ENCODE data around the gene KIRREL3. TPM values are rescaled to one million over a fixed set of nuclear protein-coding genes. Genes with fewer than 3 reads are reported as not detected.

The KIRREL3 gene
- total and polyA plus RNA-seq, 4 donors: 0.02 to 0.71 (median 0.15) TPM; not detected in 1

DNA sequence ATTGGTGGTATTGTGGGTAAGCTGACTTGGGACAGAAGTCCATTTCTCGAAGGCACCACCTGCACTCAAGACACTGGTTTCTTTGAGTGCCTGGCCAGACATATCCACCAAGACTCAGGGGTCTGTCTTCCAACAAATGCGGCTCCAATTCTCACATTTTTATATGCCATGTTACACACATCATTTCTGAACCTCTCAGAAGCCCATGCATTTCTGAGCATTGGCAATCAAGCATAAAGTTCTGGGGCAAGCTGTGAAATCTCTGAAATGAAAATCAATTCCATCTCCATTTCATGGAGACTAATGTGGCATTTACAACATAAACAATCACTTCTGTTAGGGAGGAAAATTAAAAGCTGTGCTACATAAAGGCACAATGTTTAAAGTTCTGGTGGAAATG lies 243.7 kb downstream of the KIRREL3 start:
- 87 to 96% methylated on average over 2 of the region's 2 CpGs for WGBS, 2 donors
- H3K4me1 ChIP-seq (ENCODE audit: control insufficient read depth in 5 of 5, insufficient read depth in 5 of 5, low read length in 5 of 5): peaks cover 0 to 5% (median 0%) of the 10 kb centered on the region in 5 donors
- DNase-seq: no peak
- H3K36me3 ChIP-seq (ENCODE audit: control insufficient read depth in 4 of 4, insufficient read depth in 4 of 4, low read length in 4 of 4): no peaks in the 10 kb centered on the region
- H3K9ac ChIP-seq (ENCODE audit: insufficient read depth in 1 of 2, low read length in 2 of 2): no peak overlapping the region
- TF ChIP-seq, protein P1, sequence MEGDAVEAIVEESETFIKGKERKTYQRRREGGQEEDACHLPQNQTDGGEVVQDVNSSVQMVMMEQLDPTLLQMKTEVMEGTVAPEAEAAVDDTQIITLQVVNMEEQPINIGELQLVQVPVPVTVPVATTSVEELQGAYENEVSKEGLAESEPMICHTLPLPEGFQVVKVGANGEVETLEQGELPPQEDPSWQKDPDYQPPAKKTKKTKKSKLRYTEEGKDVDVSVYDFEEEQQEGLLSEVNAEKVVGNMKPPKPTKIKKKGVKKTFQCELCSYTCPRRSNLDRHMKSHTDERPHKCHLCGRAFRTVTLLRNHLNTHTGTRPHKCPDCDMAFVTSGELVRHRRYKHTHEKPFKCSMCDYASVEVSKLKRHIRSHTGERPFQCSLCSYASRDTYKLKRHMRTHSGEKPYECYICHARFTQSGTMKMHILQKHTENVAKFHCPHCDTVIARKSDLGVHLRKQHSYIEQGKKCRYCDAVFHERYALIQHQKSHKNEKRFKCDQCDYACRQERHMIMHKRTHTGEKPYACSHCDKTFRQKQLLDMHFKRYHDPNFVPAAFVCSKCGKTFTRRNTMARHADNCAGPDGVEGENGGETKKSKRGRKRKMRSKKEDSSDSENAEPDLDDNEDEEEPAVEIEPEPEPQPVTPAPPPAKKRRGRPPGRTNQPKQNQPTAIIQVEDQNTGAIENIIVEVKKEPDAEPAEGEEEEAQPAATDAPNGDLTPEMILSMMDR (IDR thresholded peaks at IDR 0.05; ENCODE audit: control extremely low read depth, extremely low read depth): no peak
- peaks cover 0 to 1% (median 0%) of the 10 kb centered on the region in 4 donors for H3K9me3 ChIP-seq (ENCODE audit: control insufficient read depth in 4 of 4, insufficient read depth in 3 of 4, low read length in 3 of 4)
- no peak for ATAC-seq (ENCODE audit: insufficient read depth, low FRiP score)
- no peak overlapping the region for H3K27ac ChIP-seq (ENCODE audit: low read depth in 1 of 2, low read length in 1 of 2)
- H3K4me3 ChIP-seq: no peak overlapping the region
- H3K27me3 ChIP-seq (ENCODE audit: control insufficient read depth in 3 of 3, insufficient read depth in 3 of 3, low read length in 2 of 3): no peaks in the 10 kb centered on the region

DNA sequence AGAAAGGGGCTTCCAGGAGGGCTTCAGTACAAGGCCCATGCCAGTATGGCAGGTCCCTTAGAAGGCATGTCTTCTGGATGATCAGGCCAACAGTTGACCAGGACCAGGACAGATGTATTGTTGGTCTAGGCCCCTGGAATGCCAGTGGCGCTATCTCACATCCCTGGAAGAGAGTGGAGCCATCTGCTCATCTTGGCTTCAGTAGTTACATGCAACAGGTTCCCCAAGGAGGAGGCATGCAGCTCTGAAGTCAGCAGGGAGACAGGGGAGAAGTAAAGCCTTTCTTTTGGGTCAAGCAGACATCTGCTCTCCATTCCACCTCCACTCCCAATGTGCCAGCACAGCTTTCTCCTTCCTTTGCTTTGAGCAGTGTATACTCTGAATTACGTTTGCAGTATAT lies 244.1 kb downstream of the KIRREL3 start:
- peaks cover 0 to 1% (median 0%) of the 10 kb centered on the region in 4 donors for H3K9me3 ChIP-seq (ENCODE audit: control insufficient read depth in 4 of 4, insufficient read depth in 3 of 4, low read length in 3 of 4)
- H3K36me3 ChIP-seq (ENCODE audit: control insufficient read depth in 4 of 4, insufficient read depth in 4 of 4, low read length in 4 of 4): no peaks in the 10 kb centered on the region
- TF ChIP-seq, protein P1 (IDR thresholded peaks at IDR 0.05; ENCODE audit: control extremely low read depth, extremely low read depth): no peak
- no peak overlapping the region for H3K27ac ChIP-seq (ENCODE audit: low read depth in 1 of 2, low read length in 1 of 2)
- no peak overlapping the region for H3K4me3 ChIP-seq
- DNase-seq: no peak
- H3K9ac ChIP-seq (ENCODE audit: insufficient read depth in 1 of 2, low read length in 2 of 2): no peak overlapping the region
- no peaks in the 10 kb centered on the region for H3K27me3 ChIP-seq (ENCODE audit: control insufficient read depth in 3 of 3, insufficient read depth in 3 of 3, low read length in 2 of 3)
- ATAC-seq (ENCODE audit: insufficient read depth, low FRiP score): no peak
- H3K4me1 ChIP-seq (ENCODE audit: control insufficient read depth in 5 of 5, insufficient read depth in 5 of 5, low read length in 5 of 5): peaks cover 0 to 5% (median 0%) of the 10 kb centered on the region in 5 donors
- WGBS, 2 donors: 88 to 95% methylated on average over 2 of the region's 2 CpGs

DNA sequence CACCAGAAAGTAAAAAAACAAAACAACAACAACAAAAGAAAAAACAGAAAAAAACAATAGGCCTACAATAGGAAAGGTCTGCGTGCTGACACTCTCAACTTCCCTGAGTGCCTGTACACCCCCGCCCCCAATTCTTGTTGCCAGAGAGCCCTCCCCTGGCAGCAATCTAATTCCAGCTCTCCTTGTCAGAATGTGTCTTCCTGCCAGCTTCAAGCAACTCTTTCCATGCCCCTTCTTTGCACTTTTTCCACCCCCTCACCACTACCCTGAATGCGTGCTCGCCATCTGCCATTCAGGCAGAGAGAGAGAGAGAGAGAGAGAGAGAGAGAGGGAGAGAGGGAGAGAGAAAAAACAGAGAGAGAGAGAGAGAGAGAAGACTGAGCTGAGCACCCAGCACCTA lies 245.0 kb downstream of the KIRREL3 start:
- no peak overlapping the region for H3K27ac ChIP-seq (ENCODE audit: low read depth in 1 of 2, low read length in 1 of 2)
- no peaks in the 10 kb centered on the region for H3K9me3 ChIP-seq (ENCODE audit: control insufficient read depth in 4 of 4, insufficient read depth in 3 of 4, low read length in 3 of 4)
- H3K27me3 ChIP-seq (ENCODE audit: control insufficient read depth in 3 of 3, insufficient read depth in 3 of 3, low read length in 2 of 3): no peaks in the 10 kb centered on the region
- H3K4me3 ChIP-seq: no peak overlapping the region
- DNase-seq (no peak), ATAC-seq (ENCODE audit: insufficient read depth, low FRiP score) (no peak)
- peaks cover 0 to 5% (median 0%) of the 10 kb centered on the region in 5 donors for H3K4me1 ChIP-seq (ENCODE audit: control insufficient read depth in 5 of 5, insufficient read depth in 5 of 5, low read length in 5 of 5)
- no peak overlapping the region for H3K9ac ChIP-seq (ENCODE audit: insufficient read depth in 1 of 2, low read length in 2 of 2)
- H3K36me3 ChIP-seq (ENCODE audit: control insufficient read depth in 4 of 4, insufficient read depth in 4 of 4, low read length in 4 of 4): no peaks in the 10 kb centered on the region
- WGBS, 2 donors: 77 to 83% methylated on average over 4 of the region's 4 CpGs
- TF ChIP-seq, protein P1 (IDR thresholded peaks at IDR 0.05; ENCODE audit: control extremely low read depth, extremely low read depth): no peak
